GM21576 (cell line): ENCODE data around the gene CHCHD3.

Source experiments
- ATAC-seq: cut with Tn5 transposase; IDR thresholded peaks from one replicate; pipeline ENCODE4 v1.9.1; 2021; ENCODE audit warnings: mild to moderate bottlenecking, moderate library complexity; ENCODE audit not compliant: unreplicated experiment

CHCHD3 gene

GRCh38 chr7:133081119-133081598, 731 bp downstream of the CHCHD3 start:
- no peak for ATAC-seq

DNA sequence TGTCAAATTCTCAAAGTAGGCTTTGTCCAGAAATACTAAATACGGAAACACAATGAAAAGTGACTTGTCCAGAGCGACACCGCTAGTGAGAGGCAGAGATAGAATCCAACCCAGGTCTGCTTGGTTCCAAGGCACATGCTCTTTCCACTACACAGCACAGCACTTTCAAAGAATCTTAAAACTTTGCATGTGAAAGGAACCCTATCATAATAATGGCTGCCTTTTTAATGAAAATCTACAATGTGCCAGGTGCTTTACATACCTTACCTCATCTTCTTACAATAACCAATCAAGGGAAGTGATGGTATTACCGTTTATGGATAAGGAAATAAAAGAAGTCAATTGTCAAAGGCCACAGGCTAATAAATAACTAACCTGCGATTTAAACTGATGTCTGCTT, 2.6 kb downstream of the CHCHD3 start:
- no peak for ATAC-seq

- ATAC-seq, result no peak
Measured at GRCh38 chr7:133077394-133077793, 4.5 kb downstream of the CHCHD3 start.

DNA sequence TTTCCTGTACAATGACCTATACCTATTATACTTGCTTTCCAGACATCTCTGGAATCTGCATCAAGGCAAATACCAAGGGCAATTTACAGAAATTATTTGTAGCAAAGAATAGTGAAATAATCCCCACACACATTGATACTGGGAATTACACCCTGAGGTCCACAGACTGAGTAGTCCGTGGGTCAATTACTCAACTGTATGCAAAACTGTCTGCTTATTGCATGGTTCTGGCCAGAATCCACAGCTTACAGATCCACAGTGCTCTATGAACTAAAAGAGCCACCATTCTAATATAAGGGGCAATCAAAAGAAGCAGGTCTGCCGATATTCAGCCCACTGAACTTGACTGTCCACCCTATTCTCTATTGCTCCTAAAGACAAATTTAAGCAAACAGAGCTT, 5.7 kb downstream of the CHCHD3 start:
- ATAC-seq, result no peak

DNA sequence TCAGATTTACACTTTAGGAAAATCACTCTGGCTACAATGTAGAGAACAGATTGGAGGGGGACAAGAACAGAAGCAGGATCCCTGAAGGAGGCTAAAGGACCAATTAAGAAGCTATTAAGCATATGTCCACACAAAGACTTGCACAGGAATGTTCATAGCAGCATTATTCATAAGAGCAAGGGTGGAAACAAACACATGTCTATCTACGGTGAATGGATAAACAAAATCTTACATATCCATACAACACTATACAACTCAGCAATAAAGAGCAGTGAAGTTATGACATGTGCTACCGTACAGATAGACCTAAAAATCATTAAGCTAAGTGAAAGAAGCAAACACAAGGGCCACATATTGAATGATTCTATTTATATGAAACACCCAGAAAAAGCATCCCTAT, 10.4 kb downstream of the CHCHD3 start:
- no peak for ATAC-seq

DNA sequence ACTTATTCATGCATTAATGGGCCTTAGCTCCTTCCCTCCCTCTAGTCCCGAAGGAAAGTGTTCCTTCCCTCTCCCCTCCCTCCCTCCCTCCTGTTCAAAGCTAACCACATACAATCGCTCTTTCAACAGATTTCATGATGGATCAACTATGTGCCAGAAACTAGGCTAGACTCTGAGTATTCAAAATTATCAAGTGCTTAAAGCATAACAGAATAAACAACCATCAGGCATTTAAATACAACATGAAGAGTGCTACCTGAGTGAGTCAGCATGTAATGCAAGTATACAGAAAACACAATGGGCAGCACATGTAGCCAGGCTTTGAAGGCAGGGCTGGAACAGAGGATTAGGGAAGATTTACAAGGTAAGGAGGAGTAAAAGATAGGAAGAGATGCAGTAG, 11.3 kb downstream of the CHCHD3 start:
- ATAC-seq, result no peak

GRCh38 chr7:133065301-133065700, 16.6 kb downstream of the CHCHD3 start:
- no peak for ATAC-seq

- ATAC-seq, result no peak
Measured at GRCh38 chr7:133064082-133064820, 17.6 kb downstream of the CHCHD3 start.

GRCh38 chr7:133061792-133062191, 20.1 kb downstream of the CHCHD3 start:
- no peak for ATAC-seq

DNA sequence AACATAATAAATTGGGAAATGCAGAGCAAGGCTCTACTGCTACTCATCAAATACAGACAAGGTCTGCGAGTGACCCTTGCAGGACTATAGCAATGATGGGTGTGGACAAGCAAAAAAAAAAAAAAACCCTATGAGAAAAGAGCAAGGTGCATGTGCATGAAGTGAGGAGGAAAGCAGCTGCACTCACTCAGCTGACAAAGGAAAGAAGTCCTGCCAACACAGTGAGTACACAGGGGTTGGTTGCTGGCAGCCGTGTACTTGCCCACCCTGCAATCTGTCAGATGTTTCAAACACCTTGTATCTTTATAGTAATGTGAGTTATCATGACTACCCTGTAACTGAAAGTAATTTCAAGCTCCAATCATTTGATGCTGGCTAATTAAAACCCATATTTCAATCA, 20.5 kb downstream of the CHCHD3 start:
- ATAC-seq, result no peak

- ATAC-seq, result no peak
Measured at GRCh38 chr7:133060004-133060403, 21.9 kb downstream of the CHCHD3 start.

DNA sequence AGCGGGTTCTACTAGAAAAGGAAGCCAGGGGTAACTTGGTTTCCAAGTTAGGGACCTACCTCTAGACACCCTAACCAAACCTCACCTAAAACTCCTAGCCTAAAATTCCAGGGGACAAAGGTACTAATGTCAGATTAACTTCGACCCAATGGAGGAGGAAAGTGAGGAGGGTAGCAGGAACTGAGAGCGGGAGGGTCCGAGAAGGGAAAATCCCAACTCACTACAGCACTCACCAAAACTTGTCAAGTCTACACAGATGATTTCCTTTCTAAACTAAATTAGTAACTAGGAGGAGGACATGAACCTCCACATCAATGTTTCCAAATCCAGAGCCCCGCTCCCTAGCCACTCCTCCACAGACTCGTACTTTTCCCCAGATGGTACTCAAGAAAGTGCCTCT, 22.6 kb downstream of the CHCHD3 start:
- ATAC-seq, result no peak

DNA sequence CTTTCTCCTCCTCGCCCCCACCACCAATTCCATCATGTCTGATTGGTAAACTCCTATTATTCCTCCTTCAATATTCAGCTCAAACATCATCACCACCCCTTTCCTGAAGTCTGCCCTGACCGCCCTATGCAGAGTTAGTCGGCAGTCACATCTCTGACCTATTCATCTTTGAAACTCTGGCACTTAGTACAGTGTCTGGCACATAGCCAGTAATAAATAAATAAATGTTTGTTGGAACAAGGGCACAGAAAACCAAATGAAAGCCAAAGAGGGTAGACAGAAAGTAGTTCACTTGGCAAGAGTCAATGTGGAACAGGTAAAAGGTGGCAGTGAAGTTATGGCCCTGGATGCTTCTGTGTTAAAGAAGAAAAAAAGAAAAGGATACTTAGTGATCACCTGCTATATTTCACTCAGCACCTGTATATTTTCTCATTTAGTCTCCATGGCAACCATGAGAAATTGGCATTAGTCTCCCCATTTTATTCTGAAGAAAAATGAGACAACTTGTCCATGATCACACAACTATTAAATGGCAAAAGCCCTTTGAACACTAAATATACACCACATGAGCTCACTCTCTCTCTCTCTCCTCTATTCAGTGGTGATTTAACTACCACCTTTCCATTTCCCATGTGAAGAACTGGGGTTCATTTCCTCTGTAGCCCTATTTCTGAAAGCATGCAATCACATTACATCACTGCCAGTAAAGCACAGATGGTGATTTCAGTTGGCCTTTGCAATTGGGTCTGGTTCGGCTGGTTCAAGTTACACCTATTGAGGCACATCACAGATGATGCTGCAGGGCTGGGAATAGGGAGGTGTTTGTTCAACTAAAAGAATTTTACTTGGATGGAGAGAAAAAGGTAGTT, 25.3 kb downstream of the CHCHD3 start:
- no peak for ATAC-seq

GRCh38 chr7:133054162-133054840, 27.6 kb downstream of the CHCHD3 start:
- no peak for ATAC-seq

GRCh38 chr7:133053321-133053891, 28.5 kb downstream of the CHCHD3 start:
- ATAC-seq, result no peak

DNA sequence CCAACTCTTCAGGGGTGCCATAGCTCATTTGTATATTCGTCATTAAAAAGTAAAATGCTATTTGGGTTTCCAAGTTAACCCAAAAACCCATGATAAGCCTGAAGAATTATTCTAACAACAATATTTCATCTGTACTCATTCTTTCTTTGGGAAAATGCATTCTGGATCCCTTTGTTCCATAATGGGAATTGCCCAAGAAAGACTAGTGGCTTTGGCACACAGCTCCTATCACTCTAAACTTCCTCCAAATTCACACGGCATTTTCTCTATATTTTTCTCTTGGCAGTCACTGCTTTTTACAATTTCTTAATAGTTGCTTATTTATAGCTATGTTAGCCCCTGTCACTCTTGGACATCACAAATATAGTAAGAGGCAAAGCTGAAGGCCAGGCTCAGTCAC, 29.1 kb downstream of the CHCHD3 start:
- ATAC-seq, result no peak

DNA sequence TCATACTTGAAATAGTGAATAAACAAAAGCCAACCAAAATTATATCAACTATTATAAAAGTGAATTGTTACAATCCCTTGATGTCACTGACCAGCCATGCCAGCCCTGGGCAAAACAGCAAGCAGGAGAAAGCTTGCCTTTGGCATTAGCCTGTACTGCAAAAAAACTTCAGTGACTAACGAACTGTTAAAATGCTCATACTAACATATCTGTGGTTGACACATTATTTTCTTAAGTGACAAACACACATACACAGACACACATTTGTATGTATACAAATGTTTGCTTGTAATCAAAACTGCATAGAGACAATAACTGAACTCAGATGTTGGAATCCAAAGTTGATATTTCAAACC, 29.5 kb downstream of the CHCHD3 start:
- no peak for ATAC-seq

DNA sequence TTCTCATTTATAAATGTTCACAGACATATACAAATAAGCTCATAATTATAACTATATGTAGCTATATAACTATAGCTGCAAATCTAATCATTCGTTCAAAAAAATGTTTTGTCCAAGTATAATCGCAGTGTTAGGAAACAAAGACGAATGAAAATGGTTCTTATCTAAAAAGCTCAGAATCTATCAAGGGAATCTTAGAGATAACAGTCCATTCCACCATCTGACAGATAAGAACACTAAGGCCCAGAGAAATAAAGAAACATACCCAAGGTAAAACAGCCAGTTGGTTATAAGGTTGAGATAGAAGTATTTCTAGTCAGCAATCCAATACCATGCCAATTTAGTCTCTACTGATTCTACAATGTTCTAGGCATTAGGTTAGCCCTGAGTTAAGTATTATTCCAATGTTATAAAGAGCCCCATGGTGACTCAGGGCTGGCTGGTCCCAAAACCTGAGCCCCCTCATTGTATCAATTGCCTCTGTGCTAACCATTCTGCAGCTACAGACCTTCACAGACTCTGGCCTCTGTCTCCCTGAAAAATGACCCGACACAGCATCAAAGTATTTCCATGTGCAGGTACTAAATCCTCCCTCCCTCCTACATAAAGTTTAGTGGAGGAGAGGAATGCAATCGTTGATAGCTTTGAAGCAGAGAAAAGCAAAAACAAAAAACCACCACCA, 30.0 kb downstream of the CHCHD3 start:
- ATAC-seq, result no peak

- ATAC-seq, result peak; percentile 58
Measured at GRCh38 chr7:133051066-133051465, 30.8 kb downstream of the CHCHD3 start.

DNA sequence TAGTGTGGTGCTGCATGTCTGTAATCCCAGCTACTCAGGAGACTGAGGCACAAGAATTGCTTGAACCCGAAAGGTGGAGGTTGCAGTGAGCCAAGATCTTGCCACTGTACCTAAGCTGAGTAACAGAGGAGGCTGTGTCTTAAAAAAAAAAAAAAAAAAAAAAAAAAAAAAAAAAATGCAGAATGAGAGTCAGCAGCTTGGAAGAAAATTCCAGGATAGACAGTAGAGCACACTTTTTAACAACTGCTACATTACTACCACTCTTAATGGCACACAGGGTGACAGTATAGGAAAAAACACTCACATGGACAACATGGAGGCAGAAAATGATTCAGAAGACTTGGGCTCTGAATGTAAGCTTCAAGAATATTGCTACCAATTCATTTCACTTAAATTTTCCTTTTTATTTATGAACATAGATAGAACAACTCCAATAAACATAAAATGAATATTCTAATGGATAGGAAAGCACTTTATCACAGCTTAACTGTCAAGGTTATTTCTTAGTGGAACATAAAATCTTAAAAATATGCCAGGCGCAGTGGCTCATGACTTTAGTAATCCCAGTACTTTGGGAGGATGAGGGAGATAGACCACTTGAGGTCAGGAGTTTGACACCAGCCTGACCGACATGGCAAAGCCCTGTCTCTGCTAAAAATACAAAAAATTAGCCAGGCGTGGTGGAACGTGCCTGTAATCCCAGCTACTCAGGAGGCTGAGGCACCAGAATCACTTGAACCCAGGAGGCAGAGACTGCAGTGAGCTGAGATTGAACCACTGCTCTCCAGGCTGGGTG, 31.5 kb downstream of the CHCHD3 start:
- ATAC-seq, result no peak
